Measurements from ENCODE around the gene NHSL1.

NHSL1 gene

GRCh38 chr6:138492113-138492512 lies 7.2 kb downstream of the NHSL1 start:
- DNase-seq = no peak

GRCh38 chr6:138491017-138491416 lies 8.3 kb downstream of the NHSL1 start:
- no peak for DNase-seq

- no peak for DNase-seq
Observed at GRCh38 chr6:138489846-138490245, 9.4 kb downstream of the NHSL1 start.

GRCh38 chr6:138487102-138487604 lies 12.1 kb downstream of the NHSL1 start:
- DNase-seq = no peak

GRCh38 chr6:138486249-138487101 lies 12.8 kb downstream of the NHSL1 start:
- DNase-seq = no peak

- DNase-seq = peak; percentile 16
Observed at GRCh38 chr6:138485586-138486248, 13.6 kb downstream of the NHSL1 start.

- DNase-seq = no peak
Observed at GRCh38 chr6:138485005-138485545, 14.2 kb downstream of the NHSL1 start.

GRCh38 chr6:138484018-138484731 lies 15.1 kb downstream of the NHSL1 start:
- no peak for DNase-seq

- no peak for DNase-seq
Observed at GRCh38 chr6:138482816-138483215, 16.5 kb downstream of the NHSL1 start.

- no peak for DNase-seq
Observed at GRCh38 chr6:138480279-138480949, 18.9 kb downstream of the NHSL1 start.

- no peak for DNase-seq
Observed at GRCh38 chr6:138477913-138478539, 21.3 kb downstream of the NHSL1 start.

GRCh38 chr6:138476116-138476515 lies 23.2 kb downstream of the NHSL1 start:
- no peak for DNase-seq

- no peak for DNase-seq
Observed at GRCh38 chr6:138473144-138473543, 26.1 kb downstream of the NHSL1 start.

GRCh38 chr6:138468320-138469015 lies 30.8 kb downstream of the NHSL1 start:
- no peak for DNase-seq

- DNase-seq = no peak
Observed at GRCh38 chr6:138467901-138468300, 31.4 kb downstream of the NHSL1 start.

- no peak for DNase-seq
Observed at GRCh38 chr6:138465007-138465645, 34.2 kb downstream of the NHSL1 start.

- DNase-seq = no peak
Observed at GRCh38 chr6:138464085-138464484, 35.2 kb downstream of the NHSL1 start.

GRCh38 chr6:138461647-138462046 lies 37.6 kb downstream of the NHSL1 start:
- DNase-seq = no peak

GRCh38 chr6:138456401-138456790 lies 42.9 kb downstream of the NHSL1 start:
- DNase-seq = no peak

GRCh38 chr6:138455746-138456400 lies 43.4 kb downstream of the NHSL1 start:
- peak; percentile 48 for DNase-seq

Measured in NCI-H1048 (cell line).